HG03196 (cell line): ENCODE data around the gene ZNF324.
"Not testable (repeated sequence)": the region's sequence is repeated elsewhere in the genome, so short reads cannot be mapped to it uniquely, and the experiment has no call there.

Source experiments
- ATAC-seq: cut with Tn5 transposase; IDR thresholded peaks from one replicate; pipeline ENCODE4 v1.9.1; 2021; ENCODE audit not compliant: unreplicated experiment

ZNF324 gene

DNA sequence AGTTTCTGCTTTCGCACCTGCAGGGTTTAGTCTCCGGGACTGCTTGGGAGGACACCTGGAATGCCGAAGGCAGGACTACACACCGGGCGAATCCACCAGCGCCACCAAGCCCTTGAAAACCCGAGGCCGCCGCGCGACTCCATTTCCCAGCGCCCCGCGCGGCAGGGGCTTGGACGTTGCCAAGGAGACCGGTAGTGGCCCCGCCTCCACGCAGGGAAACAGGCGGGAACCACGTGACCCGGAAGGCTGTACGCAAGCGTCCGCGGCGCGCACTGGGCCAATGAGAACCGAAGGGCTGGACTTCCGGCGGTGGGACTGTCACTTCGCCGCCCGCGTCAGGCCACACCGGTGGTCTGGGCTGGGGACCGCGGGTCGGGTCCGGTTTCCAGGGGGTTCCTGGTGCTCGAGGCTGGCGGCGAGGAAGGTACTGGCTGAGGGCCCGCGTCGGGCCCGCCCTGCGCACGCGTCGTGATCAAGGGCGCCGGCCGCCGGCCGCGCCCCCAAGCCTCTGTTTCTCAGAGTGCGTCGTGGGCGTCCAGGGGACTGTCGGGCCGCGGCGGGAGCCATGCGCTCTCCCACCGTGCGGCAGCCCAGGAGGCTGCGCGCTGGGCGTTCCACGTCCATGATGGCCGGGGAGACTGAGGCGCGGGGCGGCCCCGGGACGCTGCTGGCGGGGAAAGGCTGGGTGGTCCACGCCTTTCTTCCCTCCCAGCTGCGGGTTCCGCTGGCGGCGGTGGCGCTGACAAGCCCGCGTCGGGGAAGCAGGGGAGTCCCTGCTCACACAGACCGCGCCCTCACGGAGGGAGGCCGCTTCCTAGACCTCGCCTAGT lies at the start of gene ZNF324:
ZNF324 (plus strand) TSS at position 321 of the 830 bp plus-strand sequence. CDS start 2,106 bp downstream, outside the sequence.
- ATAC-seq = peak; percentile 89

DNA sequence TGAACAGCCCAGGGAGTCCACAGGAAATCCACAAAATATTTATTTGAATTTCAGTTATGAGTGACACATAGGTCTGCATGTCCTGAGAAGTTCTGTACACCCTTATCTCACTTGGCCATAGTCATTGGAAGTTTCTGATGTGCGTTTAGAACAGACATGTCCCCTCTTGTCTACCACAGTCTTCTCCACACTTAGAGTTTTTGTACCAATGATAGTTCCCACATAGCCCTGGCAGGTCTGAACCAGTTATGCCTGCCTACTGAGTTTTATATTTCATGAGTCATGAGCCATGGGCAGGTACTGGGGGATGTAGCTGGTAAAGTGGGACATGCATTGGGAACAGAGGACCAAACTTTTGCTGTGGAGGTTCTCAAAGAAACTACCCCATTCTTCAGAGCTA lies 38.3 kb upstream of the ZNF324 start:
- ATAC-seq = no peak

DNA sequence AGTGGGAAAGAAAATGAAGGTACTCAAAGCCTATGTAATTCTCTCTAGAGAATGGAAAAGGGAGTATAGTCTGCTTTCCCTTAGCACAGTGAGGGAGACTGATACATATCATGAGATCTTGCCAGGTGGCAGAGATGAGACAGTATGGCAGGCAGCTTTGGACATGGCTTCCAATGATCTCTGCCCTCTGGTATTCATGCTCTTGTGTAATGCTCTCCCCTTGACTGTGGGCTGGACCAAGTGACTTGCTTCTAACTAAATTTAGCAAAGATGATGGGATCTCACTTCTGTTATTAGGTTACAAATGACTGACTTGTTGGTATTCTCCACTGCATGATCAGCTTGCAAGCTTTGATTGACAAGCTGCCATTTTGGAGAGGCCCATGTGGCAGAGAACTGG lies 37.1 kb upstream of the ZNF324 start:
- ATAC-seq = no peak

DNA sequence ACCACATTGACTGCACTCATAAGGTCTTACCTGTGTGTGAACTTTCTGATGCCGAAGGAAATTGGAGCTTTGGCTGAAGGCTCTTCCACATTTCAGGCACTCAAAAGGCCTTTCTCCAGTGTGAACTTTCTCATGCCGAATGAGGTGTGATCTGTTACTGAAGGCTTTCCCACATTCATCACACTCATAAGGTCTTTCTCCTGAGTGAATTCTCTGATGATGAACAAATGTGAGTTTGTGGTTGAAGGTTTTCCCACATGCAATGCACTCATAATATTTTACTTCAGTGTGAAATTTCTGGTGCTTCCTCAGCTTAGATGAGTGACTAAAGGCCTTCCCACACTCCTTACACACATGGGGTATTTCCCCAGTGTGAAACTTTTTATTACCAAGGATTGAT lies 32.7 kb upstream of the ZNF324 start:
- no peak for ATAC-seq

DNA sequence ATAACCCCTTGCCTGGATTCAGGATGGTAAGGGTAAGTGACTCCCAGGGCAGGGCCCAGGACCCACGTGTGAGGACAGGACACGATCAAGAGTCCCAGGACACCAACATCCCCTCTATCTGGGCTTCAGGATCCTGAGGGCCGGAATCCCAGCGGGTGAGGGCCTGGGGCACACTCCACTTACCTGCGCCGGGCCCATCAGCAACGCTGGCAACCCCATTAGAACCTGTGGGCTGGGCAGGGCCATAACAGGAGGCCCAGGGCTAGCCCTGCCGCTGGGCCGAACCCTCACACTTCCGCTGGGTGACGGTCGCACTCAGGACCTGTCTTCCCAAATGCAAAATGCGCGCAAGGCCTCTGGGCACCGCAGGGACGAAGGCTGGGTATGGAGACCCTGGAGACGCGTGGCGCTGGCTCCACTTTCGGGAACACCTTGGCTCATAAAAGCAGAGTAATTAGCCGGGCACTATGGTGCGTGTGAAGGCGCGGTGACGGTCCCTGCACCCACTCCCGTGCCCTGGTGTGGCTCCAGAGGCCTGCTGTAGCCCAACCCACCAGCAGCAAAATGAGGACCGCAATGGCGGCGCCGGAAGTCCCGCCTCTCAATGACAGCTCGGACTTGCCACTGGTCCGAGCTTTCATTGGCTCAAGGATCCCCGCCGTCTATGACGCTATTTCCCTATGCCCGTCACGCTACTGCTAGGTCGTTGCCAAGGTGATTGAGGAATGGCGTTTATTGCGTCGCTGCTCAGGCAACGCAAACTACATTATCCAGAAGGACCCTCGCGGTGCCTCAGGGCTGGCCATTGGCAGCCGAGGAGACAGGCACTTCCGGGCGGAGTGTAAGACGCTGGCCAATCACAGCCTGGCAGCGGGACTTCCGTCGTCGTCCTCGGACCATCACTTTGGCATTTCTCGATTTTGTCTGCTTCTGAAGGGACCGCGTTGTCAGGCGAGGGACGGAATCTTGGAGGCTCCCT lies 27.0 kb upstream of the ZNF324 start, which contains the start of gene ZNF132:
ZNF132 (minus strand) TSS at position 578 of the 979 bp plus-strand sequence; CDS start at position 246, 332 bp downstream.
- ATAC-seq = peak; percentile 96

DNA sequence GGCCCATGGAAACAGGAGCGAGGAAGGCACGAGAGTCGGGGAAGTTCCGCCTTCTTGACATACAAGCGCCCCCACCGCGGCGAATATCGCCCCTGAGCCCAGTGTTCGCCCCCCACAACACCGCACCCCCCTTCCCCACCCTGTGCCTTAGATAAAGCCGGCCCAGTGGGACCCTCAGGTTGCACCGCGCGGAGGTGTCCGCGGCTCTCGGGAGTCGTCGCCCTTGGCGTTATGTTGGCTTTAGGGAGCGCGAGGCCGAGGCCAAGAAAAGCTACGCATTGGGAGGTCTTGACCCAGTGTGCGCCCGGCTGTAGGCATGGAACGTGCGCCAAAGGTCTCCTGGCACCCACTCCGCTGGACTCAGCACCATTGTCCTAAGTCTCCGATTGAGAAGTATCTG lies 26.3 kb upstream of the ZNF324 start:
- no peak for ATAC-seq

DNA sequence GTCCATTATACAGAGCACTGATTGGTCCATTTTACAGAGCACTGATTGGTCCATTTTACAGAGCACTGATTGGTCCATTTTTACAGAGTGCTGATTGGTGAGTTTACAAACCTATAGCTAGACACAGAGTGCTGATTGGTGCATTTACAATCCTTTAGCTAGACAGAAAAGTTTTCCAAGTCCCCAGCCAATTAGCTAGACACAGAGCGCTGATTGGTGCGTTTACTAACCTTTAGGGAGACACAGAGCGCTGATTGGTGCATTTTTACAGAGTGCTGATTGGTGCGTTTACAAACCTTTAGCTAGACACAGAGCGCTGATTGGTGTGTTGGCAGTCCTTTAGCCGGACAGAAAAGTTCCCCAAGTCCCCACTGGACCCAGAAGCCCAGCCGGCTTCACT lies 23.9 kb upstream of the ZNF324 start:
- not testable (repeated sequence) for ATAC-seq

DNA sequence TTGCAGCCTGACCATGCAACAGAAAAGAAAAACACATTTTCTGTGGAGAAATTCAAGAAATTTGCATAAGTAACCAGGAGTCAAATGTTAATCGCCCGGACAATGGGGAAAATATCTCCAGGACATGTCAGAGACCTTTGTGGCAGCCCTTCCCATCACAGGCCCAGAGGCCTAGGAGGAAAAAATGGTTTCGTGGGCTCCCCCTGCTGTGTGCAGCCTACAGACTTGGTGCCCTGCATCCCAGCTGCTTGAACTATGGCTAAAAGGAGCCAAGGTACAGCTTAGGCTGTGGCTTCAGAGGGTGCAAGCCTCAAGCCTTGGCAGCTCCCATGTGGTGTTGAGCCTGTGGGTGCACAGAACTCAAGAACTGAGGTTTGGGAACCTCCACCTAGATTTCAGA lies 18.0 kb upstream of the ZNF324 start:
- not testable (repeated sequence) for ATAC-seq

DNA sequence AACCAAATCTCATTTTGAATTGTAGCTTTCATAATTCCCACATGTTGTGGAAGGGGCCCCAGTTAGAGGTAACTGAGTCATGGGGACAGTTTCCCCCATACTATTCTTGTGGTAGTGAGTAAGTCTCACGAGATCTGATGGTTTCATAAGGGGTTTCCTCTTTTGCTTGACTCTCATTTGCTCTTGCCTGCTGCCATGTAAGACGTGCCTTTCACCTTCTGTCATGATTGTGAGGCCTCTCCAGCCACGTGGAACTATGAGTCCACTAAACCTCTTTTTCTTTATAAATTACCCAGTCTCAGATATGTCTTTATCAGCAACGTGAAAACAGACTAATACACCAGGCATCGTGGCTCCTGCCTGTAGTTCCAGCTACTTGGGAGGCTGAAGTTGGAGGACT lies 16.9 kb upstream of the ZNF324 start:
- not testable (repeated sequence) for ATAC-seq

DNA sequence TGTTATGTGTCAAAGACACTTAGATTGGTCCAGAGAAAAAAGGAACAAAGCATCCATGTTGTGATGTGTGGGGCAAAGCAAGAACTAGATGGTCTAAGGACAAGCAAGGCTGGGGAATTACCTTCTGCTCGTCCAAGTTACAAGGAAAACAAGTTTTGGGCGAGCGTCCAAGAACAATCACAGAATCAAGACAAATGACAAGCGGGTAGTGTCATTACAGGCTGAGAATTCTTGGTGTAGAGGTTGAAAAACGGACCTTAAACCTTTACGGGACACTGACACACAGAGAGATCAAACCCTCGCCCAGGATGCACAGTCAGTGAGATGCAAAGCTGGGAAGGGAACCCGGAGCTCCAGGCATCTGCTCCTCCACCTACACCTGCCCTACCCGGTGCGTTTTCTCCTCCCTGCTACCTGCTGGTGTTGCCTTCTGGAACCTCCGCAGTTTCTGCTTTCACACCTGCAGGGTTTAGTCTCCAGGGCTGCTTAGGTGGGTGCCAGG lies 16.0 kb upstream of the ZNF324 start:
- no peak for ATAC-seq

DNA sequence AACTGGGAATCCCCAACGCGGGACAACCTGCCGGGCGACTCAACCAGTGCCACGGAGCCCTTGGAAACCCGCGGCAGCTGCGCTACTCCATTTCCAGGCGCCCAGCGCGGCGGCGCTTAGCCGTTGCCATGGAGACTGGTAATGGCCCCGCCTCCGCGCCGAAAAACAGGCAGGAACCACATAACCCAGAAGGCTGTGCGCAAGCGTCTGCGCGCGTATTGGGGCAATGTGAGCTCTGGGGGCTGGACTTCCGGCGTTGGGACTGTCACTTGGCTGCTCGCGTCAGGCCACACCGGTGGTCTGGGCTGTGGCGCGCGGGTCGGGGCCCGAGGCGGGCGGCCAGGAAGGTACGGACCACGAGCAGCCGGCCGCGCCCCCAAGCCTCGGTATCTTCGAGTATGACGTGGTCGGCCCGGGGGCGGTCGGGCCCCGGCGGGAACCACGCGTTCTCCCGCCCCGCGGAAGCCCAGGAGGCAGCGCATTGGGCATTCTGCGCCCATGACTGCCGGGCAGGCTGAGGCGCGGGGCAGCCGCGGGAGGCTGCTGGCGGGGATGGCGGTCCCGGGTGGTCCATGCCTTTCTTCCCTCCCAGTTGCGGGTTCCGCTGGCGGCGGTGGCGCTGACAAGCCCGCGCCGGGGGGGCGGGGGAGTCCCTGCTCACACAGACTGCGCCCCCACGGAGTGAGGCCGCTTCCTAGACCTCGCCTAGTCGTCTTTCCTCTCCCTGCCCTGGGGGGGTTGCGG lies 15.3 kb upstream of the ZNF324 start, which contains the start of gene ZNF324B:
ZNF324B (plus strand) TSS at position 265 of the 744 bp plus-strand sequence. CDS start 2,080 bp downstream, outside the sequence.
- peak; percentile 87 for ATAC-seq

DNA sequence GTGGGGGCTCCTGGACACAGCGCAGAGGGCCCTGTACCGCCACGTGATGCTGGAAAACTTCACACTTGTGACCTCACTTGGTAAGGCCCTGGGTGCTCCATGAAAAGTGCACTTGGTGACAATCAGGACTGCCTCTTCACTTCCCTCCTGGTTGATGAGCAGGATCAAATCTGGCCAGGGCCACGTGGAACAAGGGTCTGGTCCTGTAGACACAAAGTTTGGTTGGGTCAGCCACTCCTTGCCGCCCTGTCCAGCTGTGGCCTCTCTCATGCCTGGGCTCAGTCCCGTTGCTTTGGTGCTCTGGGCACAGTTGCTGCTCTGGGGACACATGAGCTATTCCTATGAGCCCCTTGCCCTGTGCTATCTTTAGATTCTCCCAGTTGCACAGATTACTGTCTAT lies 13.1 kb upstream of the ZNF324 start:
- no peak for ATAC-seq

DNA sequence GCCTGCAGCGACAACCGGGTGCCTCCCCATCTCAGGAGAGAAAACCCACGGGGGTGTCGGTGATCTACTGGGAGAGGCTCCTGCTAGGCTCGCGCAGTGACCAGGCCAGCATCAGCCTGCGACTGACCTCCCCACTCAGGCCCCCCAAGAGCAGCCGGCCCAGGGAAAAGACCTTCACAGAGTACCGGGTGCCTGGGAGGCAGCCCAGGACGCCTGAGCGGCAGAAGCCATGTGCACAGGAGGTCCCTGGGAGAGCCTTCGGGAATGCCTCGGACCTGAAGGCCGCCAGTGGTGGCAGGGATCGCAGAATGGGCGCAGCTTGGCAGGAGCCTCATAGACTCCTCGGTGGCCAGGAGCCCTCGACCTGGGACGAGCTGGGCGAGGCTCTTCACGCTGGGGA lies 11.6 kb upstream of the ZNF324 start:
- no peak for ATAC-seq

DNA sequence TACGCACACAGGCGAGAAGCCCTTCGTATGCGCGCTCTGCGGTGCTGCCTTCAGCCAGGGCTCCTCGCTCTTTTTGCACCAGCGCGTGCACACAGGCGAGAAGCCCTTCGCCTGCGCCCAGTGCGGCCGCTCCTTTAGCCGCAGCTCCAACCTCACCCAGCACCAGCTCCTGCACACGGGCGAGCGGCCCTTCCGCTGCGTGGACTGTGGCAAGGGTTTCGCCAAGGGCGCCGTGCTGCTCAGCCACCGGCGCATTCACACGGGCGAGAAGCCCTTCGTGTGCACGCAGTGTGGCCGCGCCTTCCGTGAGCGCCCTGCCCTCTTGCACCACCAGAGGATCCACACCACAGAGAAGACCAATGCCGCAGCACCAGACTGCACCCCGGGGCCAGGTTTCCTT lies 10.8 kb upstream of the ZNF324 start:
- ATAC-seq = no peak

DNA sequence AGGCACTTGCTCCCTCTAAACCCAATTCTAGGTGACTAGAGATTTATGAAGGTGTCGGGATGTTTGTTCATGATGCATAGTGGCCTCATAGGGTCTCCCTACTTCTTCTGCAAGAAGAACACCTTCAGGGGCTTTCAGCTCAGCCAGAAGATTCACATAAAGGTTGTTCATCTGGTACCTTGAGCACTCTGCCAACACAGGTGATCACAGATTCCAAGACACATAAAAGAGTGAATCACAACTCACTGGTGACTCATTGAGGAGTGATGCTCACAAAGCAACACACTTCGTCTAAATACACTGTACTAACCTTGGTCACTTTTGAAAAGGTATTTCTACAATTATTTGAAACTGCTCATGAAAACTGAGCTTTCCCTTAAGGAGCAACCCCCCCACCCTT lies 6.8 kb upstream of the ZNF324 start:
- ATAC-seq = no peak

DNA sequence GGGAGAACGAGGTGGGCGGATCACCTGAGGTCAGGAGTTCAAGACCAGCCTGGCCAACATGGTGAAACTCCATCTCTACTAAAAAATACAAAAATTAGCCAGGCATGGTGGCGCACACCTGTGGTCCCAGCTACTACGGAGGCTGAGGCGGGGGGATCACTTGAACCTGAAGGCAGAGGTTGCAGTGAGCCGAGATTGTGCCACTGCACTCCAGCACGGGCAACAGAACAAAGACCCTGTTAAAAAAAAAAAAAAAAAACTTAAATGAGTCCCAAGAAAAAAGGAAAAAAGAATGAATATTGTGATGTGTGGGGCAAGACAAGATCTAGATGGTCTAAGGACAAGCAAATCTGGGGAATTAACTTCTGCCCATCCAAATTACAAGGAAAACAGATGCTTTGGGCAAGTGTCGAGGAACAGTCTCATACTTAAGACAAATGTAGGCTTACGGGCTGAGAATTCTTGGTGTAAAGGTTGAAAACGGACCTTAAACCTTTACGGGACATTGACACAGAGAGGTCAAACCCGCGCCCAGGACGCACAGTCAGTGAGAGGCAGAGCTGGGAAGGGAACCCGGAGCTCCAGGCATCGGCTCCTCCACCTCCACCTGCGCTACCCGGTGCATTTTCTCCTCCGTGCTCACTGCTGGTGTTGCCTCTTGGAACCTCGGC lies 656 bp upstream of the ZNF324 start:
- peak; percentile 21 for ATAC-seq

DNA sequence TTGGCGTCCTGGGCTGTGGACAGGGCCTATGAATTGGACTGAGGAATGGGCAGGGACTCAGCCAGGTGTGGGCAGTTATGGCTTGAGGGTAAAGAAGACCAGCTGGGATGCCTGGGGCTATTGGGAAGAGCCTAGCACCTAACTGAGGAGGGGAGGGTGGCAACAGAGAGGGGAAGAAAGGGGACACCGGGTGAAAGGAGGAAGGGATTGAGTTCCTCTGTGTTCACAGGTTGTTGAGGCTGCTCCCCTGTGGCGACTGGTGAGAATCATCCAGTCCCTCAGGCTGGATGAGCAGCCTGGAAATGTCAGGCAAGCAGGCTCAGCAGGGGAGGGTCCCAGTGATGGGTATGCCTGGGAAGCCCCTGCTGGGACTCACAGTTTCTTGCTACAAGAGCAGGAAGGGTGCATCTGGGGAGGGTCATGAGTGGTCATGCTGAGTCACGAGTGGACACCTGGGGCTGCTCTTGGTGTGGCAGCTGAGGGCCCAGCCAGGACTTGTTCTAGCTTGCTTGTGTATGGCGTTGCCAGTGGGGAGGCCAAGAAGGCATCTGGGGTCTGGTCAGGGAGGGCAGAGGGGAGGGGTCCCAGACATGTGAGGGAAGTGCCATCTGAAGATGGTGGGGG lies 1.4 kb downstream of the ZNF324 start:
- no peak for ATAC-seq

DNA sequence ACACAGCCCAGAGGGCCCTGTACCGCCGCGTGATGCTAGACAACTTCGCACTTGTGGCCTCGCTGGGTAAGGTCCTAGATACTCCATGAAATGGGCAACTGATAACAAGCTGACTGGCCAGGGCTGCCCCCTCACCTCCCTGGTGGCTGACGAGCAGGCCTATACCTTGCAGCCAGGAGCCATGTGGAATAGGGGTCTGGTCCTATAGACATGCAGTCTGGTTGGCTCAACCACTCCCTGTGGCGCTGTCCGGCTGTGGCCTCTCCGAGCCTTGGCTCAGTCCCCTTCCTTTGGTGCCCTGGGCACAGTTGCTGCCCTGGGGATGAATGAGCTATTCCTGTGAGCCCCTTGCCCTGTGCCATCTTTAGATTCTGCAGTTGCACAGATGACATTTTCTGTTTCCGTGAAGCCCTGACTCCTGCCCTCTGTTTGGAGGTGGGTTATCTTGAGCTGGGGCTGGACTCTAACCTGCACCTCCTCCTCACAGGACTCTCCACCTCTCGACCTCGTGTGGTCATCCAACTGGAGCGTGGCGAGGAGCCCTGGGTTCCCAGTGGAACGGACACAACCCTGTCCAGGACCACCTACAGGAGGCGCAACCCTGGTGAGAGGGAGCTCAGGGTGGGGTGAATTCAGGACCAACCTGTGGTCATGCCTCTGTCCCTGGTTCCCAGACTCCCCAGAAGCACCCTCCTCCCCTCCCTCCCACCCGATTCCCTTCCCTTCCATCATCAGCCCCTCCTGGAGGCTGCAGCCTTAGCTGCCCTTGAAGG lies 2.5 kb downstream of the ZNF324 start:
- ATAC-seq = no peak
